ENCODE results near the gene ODAM. TPM values are rescaled to one million over a fixed set of nuclear protein-coding genes. Genes with fewer than 3 reads are reported as not detected.

The ODAM gene
- total RNA-seq, 1 experiment from 2014 or later, result not detected

DNA sequence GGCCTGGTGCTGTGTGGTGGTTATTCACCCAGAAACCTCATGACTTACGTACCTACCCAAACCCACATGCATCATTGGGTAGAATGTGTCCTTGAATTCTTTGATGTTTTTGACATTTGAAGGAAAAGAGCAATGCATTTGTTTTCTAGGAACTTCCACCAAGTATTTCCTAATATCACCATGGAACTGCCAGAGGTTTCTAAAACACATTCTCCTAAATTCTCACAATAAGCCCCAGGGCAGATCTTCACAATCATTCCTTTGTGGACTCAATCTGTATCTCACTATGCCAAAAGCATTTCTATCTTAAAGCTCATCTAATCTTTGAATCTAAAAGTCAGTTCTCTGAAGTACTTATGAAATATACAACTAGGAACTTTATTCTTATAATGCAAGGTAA lies 8.3 kb upstream of the ODAM start:
- Mint-ChIP-seq H3K4me1 (ENCODE audit: insufficient read depth, unreplicated experiment) (no peaks in the 10 kb centered on the region), H3K36me3 (ENCODE audit: insufficient read depth, unreplicated experiment) (no peaks in the 10 kb centered on the region), H3K9me3 (ENCODE audit: unreplicated experiment) (no peaks in the 10 kb centered on the region), H3K27me3 (ENCODE audit: insufficient read depth, unreplicated experiment) (peaks cover 98% of the 10 kb centered on the region), H3K4me3 (ENCODE audit: unreplicated experiment) (no peak overlapping the region), H3K27ac (ENCODE audit: low read depth, unreplicated experiment) (no peak overlapping the region)
- CTCF ChIA-PET, result interaction anchor here (0.5 kb wide), 1 partner anchor 213 kb away, joined by 3 read pairs; no protein-coding TSS in a partner anchor
- intact Hi-C loops (cut with micrococcal nuclease), result no loop called here
- POLR2A ChIA-PET, result no interaction called here
- DNase-seq (ENCODE audit: unreplicated experiment), result no peak
- TF ChIP-seq, protein P1, sequence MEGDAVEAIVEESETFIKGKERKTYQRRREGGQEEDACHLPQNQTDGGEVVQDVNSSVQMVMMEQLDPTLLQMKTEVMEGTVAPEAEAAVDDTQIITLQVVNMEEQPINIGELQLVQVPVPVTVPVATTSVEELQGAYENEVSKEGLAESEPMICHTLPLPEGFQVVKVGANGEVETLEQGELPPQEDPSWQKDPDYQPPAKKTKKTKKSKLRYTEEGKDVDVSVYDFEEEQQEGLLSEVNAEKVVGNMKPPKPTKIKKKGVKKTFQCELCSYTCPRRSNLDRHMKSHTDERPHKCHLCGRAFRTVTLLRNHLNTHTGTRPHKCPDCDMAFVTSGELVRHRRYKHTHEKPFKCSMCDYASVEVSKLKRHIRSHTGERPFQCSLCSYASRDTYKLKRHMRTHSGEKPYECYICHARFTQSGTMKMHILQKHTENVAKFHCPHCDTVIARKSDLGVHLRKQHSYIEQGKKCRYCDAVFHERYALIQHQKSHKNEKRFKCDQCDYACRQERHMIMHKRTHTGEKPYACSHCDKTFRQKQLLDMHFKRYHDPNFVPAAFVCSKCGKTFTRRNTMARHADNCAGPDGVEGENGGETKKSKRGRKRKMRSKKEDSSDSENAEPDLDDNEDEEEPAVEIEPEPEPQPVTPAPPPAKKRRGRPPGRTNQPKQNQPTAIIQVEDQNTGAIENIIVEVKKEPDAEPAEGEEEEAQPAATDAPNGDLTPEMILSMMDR (IDR thresholded peaks at IDR 0.05; ENCODE audit: unreplicated experiment), result no peak
- no TSS peak for BruUV-seq (replicated peaks)

DNA sequence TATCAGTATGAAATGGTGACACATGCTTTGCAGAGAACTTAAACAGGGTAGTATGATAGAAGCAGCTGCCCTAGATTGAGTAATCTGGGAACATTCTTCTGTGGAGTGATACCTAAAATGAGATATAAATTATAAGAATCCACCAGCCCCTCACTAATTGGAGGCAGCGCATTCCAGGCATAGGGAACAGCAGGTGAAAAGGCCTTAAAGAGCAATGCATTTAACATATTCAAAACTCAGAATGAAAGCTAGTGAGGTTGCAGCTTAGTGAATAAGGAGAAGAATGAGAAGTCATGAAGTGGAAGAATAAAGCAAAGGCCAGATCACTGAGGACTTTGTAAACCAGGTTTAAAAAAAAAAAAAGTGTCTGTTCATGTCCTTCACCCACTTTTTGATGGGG lies 4.9 kb upstream of the ODAM start:
- POLR2A ChIA-PET, result no interaction called here
- CTCF ChIA-PET, result interaction anchor here (0.6 kb wide), 1 partner anchor 574 kb away, joined by 5 read pairs; no protein-coding TSS in a partner anchor
- TF ChIP-seq, protein P1 (IDR thresholded peaks at IDR 0.05; ENCODE audit: unreplicated experiment), result no peak
- Mint-ChIP-seq H3K36me3 (ENCODE audit: insufficient read depth, unreplicated experiment) (no peaks in the 10 kb centered on the region), H3K4me1 (ENCODE audit: insufficient read depth, unreplicated experiment) (no peaks in the 10 kb centered on the region), H3K4me3 (ENCODE audit: unreplicated experiment) (no peak overlapping the region), H3K27ac (ENCODE audit: low read depth, unreplicated experiment) (no peak overlapping the region), H3K9me3 (ENCODE audit: unreplicated experiment) (no peaks in the 10 kb centered on the region), H3K27me3 (ENCODE audit: insufficient read depth, unreplicated experiment) (peaks cover 92% of the 10 kb centered on the region)
- no TSS peak for BruUV-seq (replicated peaks)
- intact Hi-C loops (cut with micrococcal nuclease), result no loop called here
- no peak for DNase-seq (ENCODE audit: unreplicated experiment)

DNA sequence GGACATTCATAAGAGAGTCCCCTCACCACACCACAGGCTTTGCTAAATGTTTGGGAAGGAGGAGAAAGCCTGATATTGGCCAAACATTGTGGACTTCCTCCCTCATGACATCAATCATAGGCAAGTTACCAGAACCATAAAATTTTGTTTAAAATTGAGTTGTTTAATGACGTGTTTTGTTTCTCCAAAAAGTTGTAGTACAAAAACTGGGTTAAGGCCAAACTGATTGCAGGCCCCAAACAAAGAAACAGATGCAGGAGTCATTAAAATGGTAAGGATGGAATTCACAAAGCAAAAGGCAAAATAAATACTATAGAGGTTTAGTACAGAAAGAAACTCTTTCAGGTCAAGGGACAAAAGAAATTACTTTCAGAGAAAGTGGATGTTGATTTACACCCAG lies 3.9 kb upstream of the ODAM start:
- CTCF ChIA-PET, result no interaction called here
- no peaks in the 10 kb centered on the region for H3K36me3 Mint-ChIP-seq (ENCODE audit: insufficient read depth, unreplicated experiment)
- H3K27me3 Mint-ChIP-seq (ENCODE audit: insufficient read depth, unreplicated experiment), result peaks cover 87% of the 10 kb centered on the region
- no peak overlapping the region for H3K4me3 Mint-ChIP-seq (ENCODE audit: unreplicated experiment)
- TF ChIP-seq, protein P1 (IDR thresholded peaks at IDR 0.05; ENCODE audit: unreplicated experiment), result no peak
- DNase-seq (ENCODE audit: unreplicated experiment), result no peak
- no peaks in the 10 kb centered on the region for H3K4me1 Mint-ChIP-seq (ENCODE audit: insufficient read depth, unreplicated experiment)
- no TSS peak for BruUV-seq (replicated peaks)
- no peak overlapping the region for H3K27ac Mint-ChIP-seq (ENCODE audit: low read depth, unreplicated experiment)
- intact Hi-C loops (cut with micrococcal nuclease), result no loop called here
- H3K9me3 Mint-ChIP-seq (ENCODE audit: unreplicated experiment), result no peaks in the 10 kb centered on the region
- POLR2A ChIA-PET, result no interaction called here

DNA sequence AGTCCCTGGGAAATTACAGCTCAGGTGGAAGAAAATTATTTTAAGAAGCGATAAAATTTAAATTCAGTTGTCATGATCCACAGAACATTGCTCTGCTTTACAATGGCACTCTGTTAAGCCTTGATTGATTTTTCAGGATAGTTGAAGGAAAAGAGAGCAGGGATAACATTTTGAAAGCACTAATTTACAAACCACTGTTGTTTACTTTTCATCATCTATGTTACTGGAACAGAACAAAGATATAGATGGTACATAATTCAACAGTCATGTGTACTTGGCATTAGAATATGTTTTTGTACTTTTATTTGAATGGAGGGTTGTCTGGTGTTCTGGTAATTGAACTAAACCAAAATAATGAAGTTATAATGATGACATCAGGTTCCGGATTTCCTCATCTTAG lies 2.6 kb upstream of the ODAM start:
- Mint-ChIP-seq H3K27ac (ENCODE audit: low read depth, unreplicated experiment) (no peak overlapping the region), H3K4me1 (ENCODE audit: insufficient read depth, unreplicated experiment) (no peaks in the 10 kb centered on the region), H3K9me3 (ENCODE audit: unreplicated experiment) (no peaks in the 10 kb centered on the region), H3K36me3 (ENCODE audit: insufficient read depth, unreplicated experiment) (no peaks in the 10 kb centered on the region), H3K27me3 (ENCODE audit: insufficient read depth, unreplicated experiment) (peaks cover 75% of the 10 kb centered on the region), H3K4me3 (ENCODE audit: unreplicated experiment) (no peak overlapping the region)
- TF ChIP-seq, protein P1 (IDR thresholded peaks at IDR 0.05; ENCODE audit: unreplicated experiment), result no peak
- intact Hi-C loops (cut with micrococcal nuclease), result no loop called here
- BruUV-seq (replicated peaks), result no TSS peak
- no peak for DNase-seq (ENCODE audit: unreplicated experiment)
- ChIA-PET POLR2A (no interaction called here), CTCF (no interaction called here)

Data from MCF 10A (cell line).